DMS53 treated with DMSO at 0.1 percent for 48 hours (cell line): ENCODE results near the gene ITLN2.
"Not testable (repeated sequence)": the region's sequence is repeated elsewhere in the genome, so short reads cannot be mapped to it uniquely, and the experiment has no call there.

Experiments
- DNase-seq: peaks from one replicate; lab custom pipeline; 2025; ENCODE audit not compliant: unreplicated experiment; lab: John Stamatoyannopoulos, UW

The ITLN2 gene

DNA sequence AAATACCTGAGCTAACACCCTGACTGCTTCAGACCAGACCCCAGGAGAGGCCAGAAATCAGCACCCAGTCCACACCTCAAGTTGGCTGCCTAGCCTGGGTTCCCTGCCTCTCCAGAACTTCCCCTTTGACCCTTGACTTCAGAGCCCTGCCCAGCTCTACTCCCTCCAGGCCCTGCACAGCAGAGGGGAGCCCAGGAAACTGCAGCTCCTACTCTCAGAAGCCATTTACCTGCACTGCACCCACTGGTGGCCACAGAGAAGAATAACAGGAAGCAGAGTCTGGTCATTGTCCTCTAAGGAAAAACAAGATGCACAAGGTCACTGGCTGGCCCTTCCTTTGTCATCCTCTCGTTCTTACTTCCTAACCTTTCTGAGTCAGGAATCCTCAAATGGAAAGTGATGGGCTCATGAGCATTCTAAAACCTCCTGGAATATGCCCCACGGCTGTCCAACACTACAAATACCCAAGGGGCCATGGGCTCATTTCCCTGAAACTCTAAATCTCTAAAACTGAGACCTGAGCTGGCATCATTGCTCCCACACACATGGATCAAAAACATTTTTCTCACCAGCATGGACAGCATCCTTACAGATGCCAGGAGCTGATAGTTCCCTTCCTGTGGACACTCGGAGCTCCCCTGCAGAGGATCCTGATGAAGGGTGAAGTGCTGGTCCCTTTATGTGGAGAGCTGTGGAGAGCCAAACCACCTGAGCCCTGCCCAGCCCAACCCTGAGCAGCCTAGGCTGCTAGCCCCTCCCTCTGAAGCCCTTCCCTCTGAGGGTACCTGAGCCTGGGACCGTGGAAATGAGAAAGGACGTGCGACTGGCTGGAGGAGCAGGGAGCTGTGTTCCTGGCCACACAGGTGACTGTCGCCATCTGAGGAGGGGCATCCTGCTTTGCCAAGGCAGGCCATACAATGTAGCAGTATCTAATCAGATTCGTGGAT, at the start of gene ITLN2:
Gene ITLN2 (minus strand): TSS at position 652 of the 947 bp plus-strand sequence. CDS start 68 bp downstream, at position 584.
- DNase-seq: peak; percentile 61

DNA sequence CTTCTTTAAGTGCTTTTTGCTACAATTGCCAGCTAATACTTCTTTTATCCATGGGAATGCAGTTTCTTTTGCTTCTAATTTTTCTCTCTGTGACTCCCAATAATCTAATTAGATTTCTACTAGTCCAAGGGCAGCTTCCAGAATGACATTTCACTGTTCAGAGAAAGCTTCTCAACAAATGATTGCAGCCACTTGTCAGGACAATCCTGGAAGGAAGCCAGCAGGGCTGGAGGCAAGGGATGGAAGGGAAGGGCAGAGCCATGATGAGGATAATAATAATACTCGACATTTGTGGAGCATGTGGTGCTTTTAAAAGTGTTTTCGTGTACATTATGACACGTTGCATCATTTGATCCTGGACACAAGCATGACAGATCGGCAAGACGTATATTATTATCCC, 46.9 kb upstream of the ITLN2 start:
- no peak for DNase-seq

DNA sequence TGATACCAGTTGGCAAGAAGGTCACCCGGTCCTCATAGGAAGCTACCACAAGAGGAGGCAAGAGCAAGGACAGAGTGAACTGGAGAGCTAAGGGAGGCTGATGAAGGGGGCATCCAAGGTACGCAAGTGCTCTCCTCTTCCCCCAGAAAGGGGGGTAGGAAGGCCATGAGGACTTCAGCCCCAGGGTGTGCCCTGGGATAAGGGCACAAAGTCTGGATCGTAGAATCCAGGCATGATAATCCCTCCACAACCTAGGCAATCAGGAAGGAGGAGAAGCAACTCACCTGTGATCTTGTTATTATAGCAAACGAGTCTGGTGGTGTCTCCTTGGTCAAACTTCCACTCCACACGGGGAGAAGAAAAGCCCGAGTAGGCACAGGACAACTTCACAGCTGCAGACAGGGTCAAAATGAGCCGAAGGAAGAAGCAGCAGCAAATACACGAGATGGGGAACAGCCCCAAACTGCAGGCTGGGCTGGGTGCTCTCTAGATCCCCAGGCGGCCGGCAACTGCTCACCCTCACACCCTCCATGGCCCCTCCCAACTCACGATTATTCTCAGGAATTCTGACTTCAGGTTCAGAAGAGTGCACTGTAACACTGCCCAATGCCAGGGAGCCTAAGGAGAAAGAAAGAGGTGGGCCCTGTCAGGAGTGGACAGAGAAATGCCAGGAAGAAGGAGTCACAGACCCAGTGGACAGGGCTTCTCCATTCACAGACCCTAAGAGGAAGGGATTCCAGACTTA, 46.3 kb upstream of the ITLN2 start:
- DNase-seq: no peak

DNA sequence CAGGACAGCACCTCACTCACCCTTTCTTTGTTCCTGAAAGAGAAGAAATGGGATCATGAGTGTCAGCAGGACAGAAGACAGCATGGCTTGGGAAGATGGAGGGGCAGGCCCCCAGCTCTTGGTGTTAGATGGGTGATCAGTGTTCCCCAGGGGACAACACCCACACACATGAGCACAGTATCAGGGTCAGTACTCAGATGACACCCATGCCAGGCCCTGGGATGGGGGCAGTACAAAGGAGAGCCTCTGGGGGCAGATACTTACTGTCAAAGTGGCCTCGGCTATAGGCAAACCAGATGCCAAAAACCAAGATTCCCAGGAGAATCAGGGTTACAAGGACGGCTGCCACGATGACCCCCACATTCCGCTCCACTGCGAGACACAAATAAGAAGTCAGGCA, 44.8 kb upstream of the ITLN2 start:
- DNase-seq: no peak

DNA sequence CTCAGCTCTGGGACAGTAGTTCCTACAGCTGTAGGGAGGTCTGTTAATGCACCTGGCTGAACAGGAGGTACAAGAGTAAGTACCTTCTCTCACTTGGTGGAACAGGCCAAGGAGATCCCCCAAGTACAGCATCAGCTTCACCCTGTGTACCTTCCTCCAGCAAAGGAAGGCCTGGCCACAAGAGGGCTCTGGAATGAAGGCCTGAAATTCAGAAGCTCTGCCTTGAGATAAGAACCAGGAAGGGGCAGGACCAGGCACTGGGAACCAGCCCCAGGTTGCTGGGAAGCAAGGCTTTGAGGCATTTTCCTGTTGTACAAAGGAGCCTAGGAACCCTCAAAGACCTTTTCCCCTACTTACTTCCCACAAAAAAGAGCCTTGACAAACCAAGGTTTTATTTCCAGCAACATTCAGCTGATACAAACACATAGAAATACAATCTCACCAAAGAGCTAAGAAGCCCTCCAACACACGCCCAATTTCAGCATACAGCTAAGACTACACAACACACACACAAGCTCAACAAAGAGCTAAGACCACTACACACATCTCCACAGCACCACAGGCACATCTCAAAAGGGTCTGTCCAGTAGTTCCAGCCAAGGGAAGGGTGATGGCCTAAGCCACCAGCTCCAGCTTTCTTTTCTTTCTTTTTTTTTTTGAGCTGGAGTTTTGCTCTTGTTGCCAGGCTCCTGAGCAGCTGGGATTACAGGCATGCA, 42.9 kb upstream of the ITLN2 start:
- peak; percentile 6 for DNase-seq

DNA sequence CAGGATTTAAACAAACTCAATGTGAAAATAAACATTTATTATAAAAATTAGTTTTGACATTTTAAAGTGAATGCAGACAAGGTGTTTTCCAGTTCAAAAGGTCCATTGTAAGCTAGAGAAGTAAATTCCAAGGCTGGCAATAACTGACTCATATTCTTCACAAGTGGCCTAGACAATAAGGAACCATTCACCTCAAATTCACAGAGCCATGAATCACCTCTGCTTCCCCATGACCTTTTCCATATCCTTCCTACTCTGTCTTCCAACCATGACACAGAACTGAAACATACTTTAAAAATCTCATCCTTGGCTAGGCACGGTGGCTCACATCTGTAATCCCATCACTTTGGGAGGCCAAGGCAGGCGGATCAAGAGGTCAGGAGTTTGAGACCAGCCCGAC, 41.6 kb upstream of the ITLN2 start:
- DNase-seq: no peak

DNA sequence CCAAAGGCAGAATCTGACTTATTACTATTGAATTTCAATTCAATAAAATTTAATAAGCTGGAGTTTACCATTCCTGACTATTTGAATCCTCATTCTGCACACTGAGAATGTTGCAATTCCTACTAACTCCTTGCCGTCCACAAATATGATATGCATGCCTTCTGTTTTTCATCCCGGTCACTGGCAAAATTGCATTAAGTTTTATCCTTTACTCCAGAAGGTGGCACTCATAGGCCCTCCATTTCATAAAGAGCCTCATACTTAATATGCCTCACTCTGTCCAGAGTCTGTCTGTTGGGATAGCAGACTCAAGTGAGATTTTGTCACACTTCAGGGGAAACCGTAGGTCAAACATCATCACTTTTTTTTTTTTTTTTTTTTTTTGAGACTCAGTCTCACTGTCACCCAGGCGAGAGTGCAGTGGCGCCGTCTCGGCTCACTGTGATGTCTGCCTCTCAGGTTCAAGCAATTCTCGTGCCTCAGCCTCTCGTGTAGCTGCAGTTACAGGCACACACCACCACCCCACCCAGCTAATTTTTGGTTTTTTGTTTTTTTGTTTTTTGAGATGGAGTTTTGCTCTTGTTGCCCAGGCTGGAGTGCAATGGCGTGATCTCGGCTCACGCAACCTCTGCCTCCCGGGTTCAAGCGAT, 39.1 kb upstream of the ITLN2 start:
- DNase-seq: peak; percentile 24

DNA sequence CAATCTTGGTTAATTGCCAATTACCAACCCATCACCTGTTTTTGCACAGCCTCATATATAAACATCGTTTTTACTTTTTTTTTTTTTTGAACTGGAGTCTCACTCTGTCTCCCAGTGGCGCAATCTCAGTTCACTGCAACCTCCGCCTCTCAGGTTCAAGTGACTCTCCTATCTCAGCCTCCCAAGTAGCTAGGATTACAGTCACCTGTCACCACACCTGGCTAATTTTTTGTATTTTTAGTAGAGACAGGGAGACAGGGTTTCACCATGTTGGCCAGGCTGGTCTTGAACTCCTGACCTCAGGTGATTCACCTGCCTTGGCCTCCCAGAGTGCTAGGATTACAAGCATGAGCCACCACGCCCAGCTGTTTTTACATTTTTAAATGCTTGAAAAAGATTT, 37.4 kb upstream of the ITLN2 start:
- DNase-seq: not testable (repeated sequence)

DNA sequence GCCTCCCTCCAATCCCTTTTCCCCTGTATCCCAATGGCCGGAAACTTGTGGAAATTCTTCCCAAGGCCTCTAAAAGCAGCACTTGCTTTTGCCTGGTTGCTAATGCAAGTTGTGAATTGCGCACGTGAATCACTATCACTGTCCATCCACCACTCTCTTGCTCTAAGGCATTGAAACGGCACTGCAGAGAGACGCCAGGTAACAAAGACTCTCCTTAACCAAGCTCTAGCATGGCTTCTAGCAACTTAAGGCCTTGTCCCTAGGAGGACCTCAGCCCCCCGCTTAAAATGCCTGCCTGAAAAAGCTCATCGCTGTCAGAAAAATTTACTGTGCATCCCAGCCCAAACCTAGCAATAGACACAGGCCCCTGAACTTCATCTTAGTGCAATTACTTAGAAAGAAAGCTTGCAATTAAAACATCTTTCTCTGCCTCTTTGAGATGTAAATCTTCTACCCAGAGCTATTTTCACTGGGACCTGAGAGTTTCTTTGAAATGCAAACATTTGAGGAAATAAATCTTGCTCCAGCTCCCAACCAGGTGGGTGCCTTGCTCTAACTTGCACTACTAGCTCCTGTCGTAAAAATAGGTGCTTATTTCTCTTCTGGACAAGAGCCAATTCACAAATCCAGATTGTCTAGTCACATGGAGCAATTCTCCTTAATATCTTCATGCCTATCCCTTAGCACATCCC, 32.9 kb upstream of the ITLN2 start:
- no peak for DNase-seq

DNA sequence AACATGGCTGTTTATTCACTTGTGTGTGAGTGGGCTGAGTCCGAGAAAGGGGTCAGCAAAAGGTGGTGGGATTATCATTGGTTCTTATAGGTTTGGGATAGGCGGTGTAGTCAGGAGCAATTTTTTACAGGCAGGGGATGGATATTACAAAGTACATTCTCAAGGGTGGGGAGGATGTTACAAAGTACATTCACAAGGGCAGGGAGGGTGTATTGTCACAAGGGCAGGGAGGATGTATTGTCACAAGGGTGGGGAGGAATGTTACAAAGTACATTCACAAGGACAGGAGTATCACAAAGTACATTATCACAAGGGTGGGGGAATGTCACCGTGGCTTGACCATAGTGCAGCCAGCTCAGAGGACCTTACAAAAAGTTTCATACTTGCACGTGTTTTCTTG, 31.1 kb upstream of the ITLN2 start:
- no peak for DNase-seq

DNA sequence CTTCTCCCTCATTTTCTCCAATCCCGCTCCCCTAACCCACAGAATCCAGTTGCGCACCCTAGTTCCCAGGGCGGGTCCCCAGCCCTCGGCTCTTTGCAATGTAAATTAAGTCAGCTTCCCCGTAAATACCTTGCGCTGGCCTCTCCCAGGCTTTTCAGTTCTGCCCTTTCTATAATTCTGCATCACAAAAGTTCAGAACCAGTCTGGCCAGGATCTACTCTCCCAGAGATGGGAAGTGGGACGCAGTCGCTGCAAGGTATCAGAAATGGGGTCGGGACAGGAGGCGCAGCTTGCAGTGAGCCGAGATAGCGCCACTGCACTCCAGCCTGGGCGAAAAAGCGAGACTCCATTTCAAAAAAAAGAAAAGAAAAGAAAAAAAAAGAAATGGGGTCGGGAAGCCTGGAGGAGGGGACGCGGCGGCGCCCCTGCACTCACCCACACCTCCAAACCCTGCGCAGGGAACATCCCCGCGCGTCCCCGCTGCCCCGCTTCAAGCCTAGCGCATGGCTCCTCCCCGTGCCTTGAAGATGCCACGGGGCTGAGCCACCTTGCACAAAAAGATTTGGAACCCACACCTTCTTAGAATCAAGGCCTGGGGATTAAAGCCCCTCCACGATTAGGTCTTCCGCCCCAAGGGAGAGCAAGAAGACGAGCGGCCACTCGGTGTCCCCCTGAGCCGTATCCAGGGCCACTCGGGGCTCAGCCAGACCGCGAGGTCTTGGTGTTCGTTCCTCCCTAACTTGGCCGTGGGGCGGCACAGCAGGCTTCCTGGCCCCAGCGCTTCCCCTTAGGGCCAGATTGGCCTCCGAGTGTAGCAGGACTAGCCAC, 27.2 kb upstream of the ITLN2 start:
- DNase-seq: no peak

DNA sequence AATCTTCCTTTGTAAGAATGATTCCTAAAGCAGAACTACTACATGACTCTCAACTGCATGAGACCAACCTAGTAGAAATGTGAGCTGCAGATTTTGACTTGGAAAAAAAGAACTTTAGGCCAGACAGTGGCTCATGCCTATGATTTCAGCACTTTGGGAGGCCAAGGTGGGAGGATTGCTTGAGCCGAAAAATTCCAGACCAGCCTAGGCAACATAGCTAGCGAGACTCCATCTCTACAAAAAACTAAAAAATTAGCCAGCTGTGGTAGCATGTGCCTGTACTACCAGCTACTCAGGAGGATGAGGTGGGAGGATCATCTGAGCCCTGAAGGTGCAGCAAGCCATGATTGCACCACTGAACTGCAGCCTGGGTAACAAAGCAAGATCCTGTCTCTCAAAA, 24.7 kb upstream of the ITLN2 start:
- no peak for DNase-seq

DNA sequence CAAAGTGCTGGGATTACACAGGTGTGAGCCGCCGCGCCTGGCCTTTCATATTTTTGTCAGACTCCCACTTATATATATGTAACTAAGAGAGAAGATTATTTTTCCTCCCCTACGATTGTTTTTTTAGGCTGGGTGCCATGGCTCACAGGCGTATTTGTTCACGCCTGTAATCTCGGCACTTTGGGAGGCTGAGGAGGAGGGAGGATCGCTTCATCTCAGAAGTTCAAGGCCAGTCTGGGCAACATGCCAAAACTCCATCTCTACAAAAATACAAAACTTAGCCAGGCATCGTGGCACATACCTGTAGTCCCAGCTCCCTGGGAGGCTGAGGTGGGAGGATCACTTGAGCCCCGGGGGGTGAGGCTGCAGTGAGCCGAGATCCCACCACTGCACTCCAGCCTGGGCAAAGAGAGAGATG, 23.9 kb upstream of the ITLN2 start:
- no peak for DNase-seq

DNA sequence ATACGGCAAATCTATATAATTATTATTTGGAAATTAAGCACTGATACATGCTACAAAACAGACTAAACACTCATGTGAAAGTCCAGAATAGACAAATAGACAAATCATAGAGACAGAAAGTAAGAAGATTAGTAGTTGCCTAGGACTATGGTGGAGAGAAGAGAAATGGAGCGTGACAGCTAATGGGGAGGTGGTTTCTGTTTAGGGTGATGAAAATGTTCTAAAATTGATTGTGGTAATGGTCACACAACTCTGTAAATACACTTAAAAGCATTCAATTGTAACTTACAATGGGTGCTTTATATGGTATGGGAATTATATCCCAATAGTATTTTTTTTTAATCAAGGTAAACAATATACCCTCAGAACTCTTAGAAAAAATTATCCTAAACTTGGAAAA, 20.4 kb upstream of the ITLN2 start:
- DNase-seq: no peak

DNA sequence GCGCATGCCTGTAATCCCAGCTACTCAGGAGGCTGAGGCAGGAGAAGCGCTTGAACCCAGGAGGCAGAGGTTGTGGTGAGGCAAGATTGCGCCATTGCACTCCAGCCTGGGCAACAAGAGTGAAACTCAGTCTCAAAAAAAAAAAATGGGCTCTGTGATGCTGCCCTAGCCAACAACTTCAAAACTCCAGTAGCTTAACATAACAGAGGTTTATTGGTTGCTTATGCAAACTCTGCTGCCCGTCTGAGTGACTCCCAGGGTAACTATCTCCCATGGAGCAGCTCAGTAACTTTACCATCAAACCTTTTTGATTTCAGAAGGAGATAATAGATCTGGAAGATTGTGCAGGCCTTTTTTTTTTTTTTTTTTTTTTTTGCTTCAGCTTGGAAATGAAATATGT, 18.9 kb upstream of the ITLN2 start:
- no peak for DNase-seq

DNA sequence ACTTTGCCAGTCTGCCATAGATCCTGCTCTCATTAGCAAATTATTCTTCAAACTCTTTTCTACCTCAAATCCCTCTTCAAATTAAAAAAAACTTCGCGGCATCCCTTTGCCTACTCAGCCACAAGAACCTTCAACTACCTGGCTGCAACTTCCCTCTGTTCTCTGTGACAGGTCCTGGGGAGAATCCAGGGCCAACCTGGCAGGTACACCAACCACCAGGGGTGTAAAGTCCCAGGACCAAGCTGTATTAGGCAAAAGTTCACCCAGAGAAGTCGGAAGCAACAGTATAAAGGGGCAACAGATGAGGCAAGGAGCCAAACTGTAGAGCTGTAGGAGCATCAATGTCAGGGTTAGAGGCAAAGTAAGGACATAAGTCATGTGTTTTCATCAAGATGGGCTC, 18.3 kb upstream of the ITLN2 start:
- DNase-seq: no peak

DNA sequence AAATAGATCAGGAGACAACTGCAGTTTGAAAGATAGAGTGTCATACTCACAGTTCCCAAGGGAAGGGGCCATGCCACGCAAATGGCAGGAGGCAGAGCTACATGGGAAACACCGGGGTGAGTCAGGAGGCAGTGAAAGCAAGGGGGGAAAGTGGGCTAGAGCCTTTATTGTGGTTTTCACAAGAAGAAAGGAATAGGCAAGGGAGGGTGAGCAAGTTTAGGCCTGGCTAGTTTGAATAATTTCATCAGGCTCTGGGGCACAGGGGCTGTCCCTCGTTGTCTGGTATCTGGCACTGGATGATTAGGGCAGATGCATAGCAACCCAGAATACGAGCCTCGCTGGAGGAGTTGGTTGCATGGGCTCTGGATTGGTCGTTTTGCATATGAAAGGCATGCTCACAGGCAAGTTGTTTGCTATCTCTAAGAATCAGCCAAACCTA, 17.0 kb upstream of the ITLN2 start:
- DNase-seq: no peak

DNA sequence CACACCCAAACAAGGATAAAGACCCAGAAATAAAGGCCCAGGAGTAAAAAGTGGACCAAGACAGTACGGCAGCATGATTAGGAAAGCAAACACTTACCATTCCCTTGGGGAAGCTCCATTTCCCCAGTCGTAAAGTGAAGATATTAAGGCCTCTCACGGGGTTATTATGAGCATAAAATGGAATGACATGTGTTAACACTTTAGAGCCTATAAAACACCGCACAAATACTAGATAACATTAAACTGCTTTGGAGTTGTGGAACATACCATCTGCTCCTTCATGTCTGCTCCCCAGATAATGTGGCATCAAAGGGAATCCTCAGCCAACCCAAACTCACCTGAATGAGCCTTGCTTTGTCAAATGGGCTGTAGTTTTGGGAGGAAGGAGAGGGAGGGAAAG, 8.9 kb upstream of the ITLN2 start:
- DNase-seq: no peak

DNA sequence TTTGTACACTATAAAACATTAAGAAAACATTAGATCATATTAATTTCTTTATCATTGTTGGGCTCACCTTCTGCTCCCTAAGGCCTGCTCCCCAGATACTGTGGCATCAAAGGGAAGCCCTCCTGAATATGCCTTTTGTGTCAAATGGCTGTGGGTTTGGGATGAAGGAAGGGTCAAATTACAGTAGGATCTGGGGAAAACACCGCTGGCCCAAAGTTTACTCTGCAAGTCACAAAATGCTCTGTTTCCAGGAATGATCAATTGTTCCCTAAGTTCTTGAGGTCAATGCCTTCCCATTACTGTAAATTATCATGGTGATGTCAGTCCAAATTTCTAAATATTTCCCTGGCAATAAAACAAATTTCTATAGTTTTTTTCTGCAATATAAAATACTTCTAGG, 6.8 kb upstream of the ITLN2 start:
- no peak for DNase-seq

DNA sequence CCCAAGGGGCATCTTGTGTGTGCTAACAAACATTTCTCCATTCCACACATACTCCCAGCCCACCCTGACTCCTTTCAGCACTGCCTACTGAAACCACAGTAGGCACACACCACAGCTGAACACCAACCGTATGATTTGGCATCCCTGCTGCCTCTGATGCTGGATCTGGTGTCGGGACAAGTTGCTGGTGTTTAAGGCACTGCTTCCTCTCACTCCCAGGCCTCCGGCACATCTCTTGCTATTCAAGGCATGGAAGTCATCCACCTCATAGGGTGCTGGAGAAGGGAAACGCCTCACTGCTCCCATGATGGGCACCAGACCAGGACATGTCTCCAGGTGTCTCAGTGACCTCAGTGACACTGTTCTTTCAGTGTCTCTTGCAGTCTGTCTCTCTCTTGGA, 2.4 kb upstream of the ITLN2 start:
- no peak for DNase-seq
